DOHH2 (cell line): ENCODE measurements around the gene COX17.

Source experiments
- CTCF ChIP-seq: fragments of 200-600 bp; sonication (generic); IDR thresholded peaks from one replicate; pipeline ENCODE4 v1.5.1; 2014; ENCODE audit warnings: antibody characterized with exemption, mild to moderate bottlenecking, low read depth, low read length; ENCODE audit not compliant: poor library complexity, severe bottlenecking
- EZH2phosphoT487 ChIP-seq: fragments of 200-600 bp; sonication (generic); IDR thresholded peaks from 2 replicates; pipeline ENCODE4 v1.6.1; 2017; ENCODE audit warnings: borderline replicate concordance, mild to moderate bottlenecking, antibody characterized with exemption, low read length, moderate library complexity, mixed read lengths

- no peak for TF ChIP-seq CTCF
- no peak for TF ChIP-seq EZH2phosphoT487
Measured at GRCh38 chr3:119672776-119673175, 4.4 kb downstream of the COX17 start.
